Astrocyte of the spinal cord (primary cell): ENCODE measurements around the gene GSTT2.

Experiments
- DNase-seq: peaks from one replicate; pipeline ENCODE4 v3.0.0; 2011; ENCODE audit warnings: low read depth, low spot score
- H3K4me3 ChIP-seq: 2 replicates; pipeline ENCODE4 v1.5.1; 2011; ENCODE audit warnings: low read depth, mild to moderate bottlenecking, low read length, moderate library complexity
- in situ Hi-C: cut with HindIII; loops from 2 replicates; pipeline ENCODE4 v1.10.0; 2017; ENCODE audit warnings: low sequenced_read_pairs
- TF ChIP-seq, protein P1 (sequence below): IDR thresholded peaks from 2 replicates; pipeline ENCODE4 v1.5.1; 2012; ENCODE audit warnings: low read depth, mild to moderate bottlenecking, low read length, inconsistent platforms

The GSTT2 gene

DNA sequence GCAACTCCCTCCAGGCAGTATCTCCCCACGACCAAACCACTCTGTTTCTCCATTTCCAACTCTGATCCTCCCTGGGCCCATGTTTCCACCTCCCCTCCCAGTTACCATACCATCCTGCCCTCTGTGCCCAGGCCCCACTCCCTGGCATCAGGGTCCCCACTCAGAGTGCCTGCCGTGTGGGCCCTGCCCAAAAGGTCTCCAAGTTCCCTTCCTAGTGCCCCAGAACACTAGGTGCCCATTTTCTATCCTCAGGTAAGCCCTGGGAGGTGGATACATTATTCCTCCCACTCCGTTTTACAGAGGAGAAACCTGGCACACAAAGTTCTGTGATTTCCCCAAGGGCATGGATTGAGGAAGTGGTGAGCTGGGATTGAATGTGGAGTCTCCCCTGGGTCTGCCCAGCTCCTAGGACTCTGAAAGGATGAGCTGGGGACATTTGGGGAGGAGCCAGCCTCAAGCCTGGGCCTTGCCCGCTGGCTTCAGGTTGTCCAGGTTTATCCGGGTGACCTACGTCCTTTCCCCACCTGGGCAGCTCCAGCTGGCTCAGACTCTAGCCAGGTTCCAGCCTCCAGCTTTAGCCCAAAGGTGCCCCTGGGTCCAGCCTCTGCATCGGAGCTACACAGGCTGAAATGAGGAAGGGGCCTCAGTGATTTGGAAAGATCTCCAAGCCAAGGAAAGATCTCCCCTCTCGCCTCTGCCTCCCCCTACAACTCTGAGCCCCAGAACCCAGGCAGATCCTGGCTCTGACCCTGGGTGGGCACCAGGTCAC lies 27.5 kb downstream of the GSTT2 start:
- TF ChIP-seq, protein P1, sequence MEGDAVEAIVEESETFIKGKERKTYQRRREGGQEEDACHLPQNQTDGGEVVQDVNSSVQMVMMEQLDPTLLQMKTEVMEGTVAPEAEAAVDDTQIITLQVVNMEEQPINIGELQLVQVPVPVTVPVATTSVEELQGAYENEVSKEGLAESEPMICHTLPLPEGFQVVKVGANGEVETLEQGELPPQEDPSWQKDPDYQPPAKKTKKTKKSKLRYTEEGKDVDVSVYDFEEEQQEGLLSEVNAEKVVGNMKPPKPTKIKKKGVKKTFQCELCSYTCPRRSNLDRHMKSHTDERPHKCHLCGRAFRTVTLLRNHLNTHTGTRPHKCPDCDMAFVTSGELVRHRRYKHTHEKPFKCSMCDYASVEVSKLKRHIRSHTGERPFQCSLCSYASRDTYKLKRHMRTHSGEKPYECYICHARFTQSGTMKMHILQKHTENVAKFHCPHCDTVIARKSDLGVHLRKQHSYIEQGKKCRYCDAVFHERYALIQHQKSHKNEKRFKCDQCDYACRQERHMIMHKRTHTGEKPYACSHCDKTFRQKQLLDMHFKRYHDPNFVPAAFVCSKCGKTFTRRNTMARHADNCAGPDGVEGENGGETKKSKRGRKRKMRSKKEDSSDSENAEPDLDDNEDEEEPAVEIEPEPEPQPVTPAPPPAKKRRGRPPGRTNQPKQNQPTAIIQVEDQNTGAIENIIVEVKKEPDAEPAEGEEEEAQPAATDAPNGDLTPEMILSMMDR = no peak
- no peak overlapping the region for H3K4me3 ChIP-seq
- DNase-seq = no peak
- in situ Hi-C loops = no loop called here

DNA sequence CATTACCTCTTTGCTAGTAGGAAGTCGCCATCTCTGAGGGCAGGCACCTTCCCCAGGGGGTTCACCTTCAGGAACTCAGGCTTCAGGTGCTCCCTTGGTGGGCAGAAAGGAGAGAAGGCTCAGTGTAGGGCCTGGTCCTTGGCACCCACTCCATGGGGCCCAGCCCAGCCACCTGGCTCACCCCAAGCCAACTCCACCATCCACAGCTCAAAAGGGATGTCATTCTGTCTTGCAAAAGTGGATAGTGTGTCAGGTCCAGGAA lies 28.0 kb downstream of the GSTT2 start:
- TF ChIP-seq, protein P1 = no peak
- no peak for DNase-seq
- in situ Hi-C loops = no loop called here

DNA sequence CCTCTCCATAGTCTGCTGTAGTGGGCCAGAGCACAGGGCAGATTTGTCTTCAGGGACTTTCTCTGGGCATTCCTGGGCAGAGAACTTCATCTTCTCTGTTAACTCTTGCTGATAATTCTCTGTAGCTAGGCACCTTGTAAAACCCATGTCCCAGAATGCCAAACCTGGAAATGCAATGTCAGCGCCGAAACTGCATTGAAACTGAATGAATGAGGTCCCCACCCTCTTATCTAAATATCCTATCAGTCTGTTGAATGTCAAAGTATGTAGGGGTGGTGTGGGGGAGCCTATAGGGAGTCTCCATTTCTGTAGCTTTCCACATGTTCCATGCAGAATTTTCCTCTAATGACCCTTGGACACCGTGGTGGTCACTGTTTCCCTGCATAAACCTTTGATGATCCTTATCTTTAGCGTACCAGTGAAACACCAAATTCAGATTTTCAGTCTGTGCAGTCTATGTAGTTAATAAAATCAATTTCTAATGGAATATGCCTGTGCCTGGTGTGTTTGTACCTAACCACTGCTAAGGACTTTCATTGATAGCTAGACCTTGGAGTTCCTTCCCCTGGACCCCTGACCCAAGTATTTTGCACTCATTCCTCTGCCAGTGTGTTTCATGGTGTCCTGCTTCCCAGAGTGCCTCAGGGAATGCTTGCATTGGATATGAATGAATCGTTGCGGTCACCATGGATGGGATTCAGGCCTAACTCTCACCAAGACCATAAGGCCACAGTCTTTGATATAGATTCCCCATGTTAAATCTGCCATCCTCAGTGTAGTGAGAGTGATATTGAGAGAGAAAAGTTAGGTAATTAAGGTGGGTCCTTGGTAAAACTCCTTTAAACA lies 28.7 kb downstream of the GSTT2 start:
- no peak for DNase-seq
- no peak overlapping the region for H3K4me3 ChIP-seq
- in situ Hi-C loops = no loop called here
- TF ChIP-seq, protein P1 = no peak

More for the DNA sequence above, 28.0 kb downstream of the GSTT2 start:
- no peak overlapping the region for H3K4me3 ChIP-seq

DNA sequence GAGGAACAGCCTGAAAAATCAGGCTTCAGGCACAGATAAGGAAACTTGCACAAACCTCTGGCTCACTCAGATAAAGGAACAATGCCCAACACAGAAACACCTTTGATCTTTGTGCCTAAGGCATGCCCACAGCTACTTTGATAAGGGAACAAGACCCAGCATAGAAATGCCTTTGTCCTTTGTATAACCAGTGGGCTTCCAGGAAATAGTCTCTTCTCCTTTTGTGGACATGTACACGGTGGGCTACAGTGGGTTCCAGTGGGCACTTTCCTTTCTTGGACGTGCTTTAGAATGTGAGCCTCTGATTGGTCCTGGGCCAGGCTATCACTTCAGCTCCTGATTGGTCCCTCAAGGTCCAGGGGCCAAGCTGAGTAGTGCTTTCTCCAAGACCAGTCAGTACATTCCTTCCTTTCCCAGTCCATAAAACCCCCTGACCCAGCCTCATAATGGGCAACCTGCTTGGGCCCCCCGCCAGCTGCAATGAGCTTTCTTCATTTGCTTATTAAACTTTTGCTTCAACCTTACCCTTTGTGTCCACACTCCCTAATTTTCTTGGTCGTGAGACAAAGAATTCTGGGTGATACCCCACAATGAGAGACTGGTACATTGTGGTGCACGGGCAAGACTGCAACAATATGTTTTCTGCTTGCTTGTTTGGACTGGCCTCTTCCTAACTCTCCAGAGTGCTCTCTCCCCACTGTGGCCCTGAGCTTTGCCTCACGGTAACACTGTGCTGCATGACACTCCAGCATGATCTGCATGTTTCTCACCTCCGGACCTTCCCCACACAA lies 29.5 kb downstream of the GSTT2 start:
- no peak for DNase-seq
- TF ChIP-seq, protein P1 = no peak
- in situ Hi-C loops = no loop called here
- no peak overlapping the region for H3K4me3 ChIP-seq

DNA sequence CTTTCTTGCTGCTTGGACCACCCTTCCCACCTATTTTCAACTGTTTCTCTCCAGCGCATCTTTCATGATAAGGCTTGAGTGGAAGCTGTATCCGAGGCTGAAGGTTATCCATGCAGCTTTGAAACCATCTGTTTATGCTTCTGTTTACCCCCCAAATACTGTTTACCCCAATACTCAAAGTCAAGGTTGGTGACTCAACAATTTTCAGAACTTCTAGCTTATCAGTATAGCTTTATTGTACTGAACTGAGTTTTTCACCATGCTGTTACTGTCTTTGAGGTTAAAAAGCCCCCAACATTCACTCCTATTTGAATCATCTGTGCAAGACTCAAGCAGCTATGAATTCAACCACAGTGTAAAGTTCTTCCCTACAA lies 30.1 kb downstream of the GSTT2 start:
- DNase-seq = no peak
- in situ Hi-C loops = no loop called here
- H3K4me3 ChIP-seq = no peak overlapping the region
- TF ChIP-seq, protein P1 = no peak

DNA sequence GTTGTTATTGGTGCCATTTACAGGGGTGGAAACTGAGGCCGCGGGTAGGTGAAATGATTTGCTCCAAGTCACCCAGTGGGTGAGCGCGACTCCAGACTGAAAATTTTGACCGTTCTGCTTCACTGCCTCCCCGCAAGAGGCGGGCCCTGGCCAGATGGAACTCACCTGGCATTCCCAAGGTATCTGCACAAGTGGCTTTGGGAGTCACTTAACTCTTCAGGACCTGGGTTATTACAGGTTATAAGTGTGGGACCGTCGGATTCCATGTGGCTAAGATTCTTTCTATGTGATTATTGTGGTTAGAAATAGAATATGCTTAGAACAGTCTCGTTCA lies 31.8 kb downstream of the GSTT2 start:
- DNase-seq = peak; percentile 12
- H3K4me3 ChIP-seq = peak overlapping the region; percentile 94
- TF ChIP-seq, protein P1 = no peak
- in situ Hi-C loops = no loop called here
